ENCODE results near the gene ARHGAP28.

DNA sequence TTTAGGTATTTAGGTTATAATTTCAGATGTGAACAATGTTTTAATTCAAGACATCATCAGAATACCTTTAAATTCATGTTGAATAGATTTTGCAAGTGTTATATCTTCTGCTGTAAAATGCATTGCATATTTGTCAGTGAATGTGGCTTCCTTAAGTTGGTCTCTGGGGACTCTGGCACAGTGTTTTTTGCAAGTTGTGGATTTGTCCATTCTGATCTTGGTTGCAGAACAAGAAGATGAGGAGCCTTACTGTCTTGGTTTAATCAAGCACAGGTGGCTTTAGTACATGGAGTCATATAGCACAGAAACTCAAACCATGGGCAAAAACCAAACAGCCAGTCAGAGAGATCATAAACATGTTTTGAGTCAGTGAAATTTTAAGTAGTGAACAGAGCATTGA is 135.7 kb downstream of the ARHGAP28 start:
- TF ChIP-seq, protein P1, sequence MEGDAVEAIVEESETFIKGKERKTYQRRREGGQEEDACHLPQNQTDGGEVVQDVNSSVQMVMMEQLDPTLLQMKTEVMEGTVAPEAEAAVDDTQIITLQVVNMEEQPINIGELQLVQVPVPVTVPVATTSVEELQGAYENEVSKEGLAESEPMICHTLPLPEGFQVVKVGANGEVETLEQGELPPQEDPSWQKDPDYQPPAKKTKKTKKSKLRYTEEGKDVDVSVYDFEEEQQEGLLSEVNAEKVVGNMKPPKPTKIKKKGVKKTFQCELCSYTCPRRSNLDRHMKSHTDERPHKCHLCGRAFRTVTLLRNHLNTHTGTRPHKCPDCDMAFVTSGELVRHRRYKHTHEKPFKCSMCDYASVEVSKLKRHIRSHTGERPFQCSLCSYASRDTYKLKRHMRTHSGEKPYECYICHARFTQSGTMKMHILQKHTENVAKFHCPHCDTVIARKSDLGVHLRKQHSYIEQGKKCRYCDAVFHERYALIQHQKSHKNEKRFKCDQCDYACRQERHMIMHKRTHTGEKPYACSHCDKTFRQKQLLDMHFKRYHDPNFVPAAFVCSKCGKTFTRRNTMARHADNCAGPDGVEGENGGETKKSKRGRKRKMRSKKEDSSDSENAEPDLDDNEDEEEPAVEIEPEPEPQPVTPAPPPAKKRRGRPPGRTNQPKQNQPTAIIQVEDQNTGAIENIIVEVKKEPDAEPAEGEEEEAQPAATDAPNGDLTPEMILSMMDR (conservative IDR thresholded peaks at IDR 0.05; ENCODE audit: low read depth, low read length): no peak
- no peak for TF ChIP-seq EZH2 (IDR thresholded peaks at IDR 0.05; ENCODE audit: borderline replicate concordance, low read depth, low read length, poor library complexity, severe bottlenecking)

Data from A673 (cell line).